Gastroesophageal sphincter (tissue), 3 donors: ENCODE data around the gene LYST.

ENCODE experiments used
- POLR2A ChIP-seq, 2 donors: fragments of 450-650 bp; IDR thresholded peaks; one replicate each; pipeline ENCODE4 v1.6.1; 2017; ENCODE audit warnings: antibody characterized with exemption in 2 of 2, mild to moderate bottlenecking in 2 of 2, moderate library complexity in 1 of 2
- POLR2AphosphoS5 ChIP-seq: sonication (generic); formaldehyde crosslinking; IDR thresholded peaks from one replicate; pipeline ENCODE4 v1.6.1; 2017; ENCODE audit warnings: antibody characterized with exemption
- TF ChIP-seq, protein P1 (sequence below), 4 experiments: fragments of 200-600 bp in 2 of 4; fragments of 450-650 bp in 2 of 4; sonication (generic) in 1 of 4; IDR thresholded peaks; one replicate each; pipeline ENCODE4 v1.5.1; 2017 to 2019; ENCODE audit warnings: antibody characterized with exemption in 4 of 4, mild to moderate bottlenecking in 2 of 4, moderate library complexity in 2 of 4

GRCh38 chr1:235689356-235689755 lies 177.3 kb downstream of the LYST start:
- TF ChIP-seq, protein P1, sequence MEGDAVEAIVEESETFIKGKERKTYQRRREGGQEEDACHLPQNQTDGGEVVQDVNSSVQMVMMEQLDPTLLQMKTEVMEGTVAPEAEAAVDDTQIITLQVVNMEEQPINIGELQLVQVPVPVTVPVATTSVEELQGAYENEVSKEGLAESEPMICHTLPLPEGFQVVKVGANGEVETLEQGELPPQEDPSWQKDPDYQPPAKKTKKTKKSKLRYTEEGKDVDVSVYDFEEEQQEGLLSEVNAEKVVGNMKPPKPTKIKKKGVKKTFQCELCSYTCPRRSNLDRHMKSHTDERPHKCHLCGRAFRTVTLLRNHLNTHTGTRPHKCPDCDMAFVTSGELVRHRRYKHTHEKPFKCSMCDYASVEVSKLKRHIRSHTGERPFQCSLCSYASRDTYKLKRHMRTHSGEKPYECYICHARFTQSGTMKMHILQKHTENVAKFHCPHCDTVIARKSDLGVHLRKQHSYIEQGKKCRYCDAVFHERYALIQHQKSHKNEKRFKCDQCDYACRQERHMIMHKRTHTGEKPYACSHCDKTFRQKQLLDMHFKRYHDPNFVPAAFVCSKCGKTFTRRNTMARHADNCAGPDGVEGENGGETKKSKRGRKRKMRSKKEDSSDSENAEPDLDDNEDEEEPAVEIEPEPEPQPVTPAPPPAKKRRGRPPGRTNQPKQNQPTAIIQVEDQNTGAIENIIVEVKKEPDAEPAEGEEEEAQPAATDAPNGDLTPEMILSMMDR (IDR thresholded peaks at IDR 0.05), result no peak
- TF ChIP-seq POLR2AphosphoS5 (no peak), POLR2A (IDR thresholded peaks at IDR 0.05) (no peak)
